Tibial nerve (tissue), 4 donors: ENCODE measurements around the gene CERS6. TPM values are rescaled to one million over a fixed set of nuclear protein-coding genes. Genes with fewer than 3 reads are reported as not detected.

Experiments used
- DNase-seq, 2 donors: peaks; one replicate each; pipeline ENCODE4 v3.0.0-alpha.2; 2019; ENCODE audit warnings: low spot score in 2 of 2
- H3K27ac ChIP-seq, 4 donors: fragments of 200-600 bp; sonication (generic) in 3 of 4; one replicate each; pipeline ENCODE4 v1.5.1; 2017 to 2019; ENCODE audit warnings: mild to moderate bottlenecking in 1 of 4
- H3K27me3 ChIP-seq, 2 donors: fragments of 200-600 bp; sonication (generic) in 1 of 2; one replicate each; pipeline versions ENCODE4 v1.5.1 to v1.6.0; 2017 to 2019
- H3K36me3 ChIP-seq, 3 donors: fragments of 200-600 bp; sonication (generic); one replicate each; pipeline ENCODE4 v1.5.1; 2018 to 2019
- H3K4me1 ChIP-seq, 4 donors: fragments of 200-600 bp; sonication (generic) in 3 of 4; one replicate each; pipeline ENCODE4 v1.5.1; 2017 to 2019
- H3K4me3 ChIP-seq, 4 donors: fragments of 200-600 bp; sonication (generic) in 3 of 4; one replicate each; pipeline ENCODE4 v1.5.1; 2017 to 2019; ENCODE audit warnings: mild to moderate bottlenecking in 1 of 4, moderate library complexity in 1 of 4
- H3K9me3 ChIP-seq, 4 donors: fragments of 200-600 bp; sonication (generic) in 3 of 4; one replicate each; pipeline ENCODE4 v1.5.1; 2017 to 2019
- EP300 ChIP-seq, 2 donors: sonication (generic); formaldehyde crosslinking; IDR thresholded peaks; one replicate each; pipeline ENCODE4 v1.6.1; 2017; ENCODE audit warnings: antibody characterized with exemption in 2 of 2, mild to moderate bottlenecking in 1 of 2
- POLR2A ChIP-seq, 2 donors: fragments of 450-650 bp; IDR thresholded peaks; one replicate each; pipeline ENCODE4 v1.6.1; 2017; ENCODE audit warnings: antibody characterized with exemption in 2 of 2, mild to moderate bottlenecking in 2 of 2, moderate library complexity in 2 of 2
- WGBS, 2 donors: methylation state at CpG; one replicate each; pipeline ENCODE4 v1.1.5; 2018; 5-methylcytosine and 5-hydroxymethylcytosine counted together
- total RNA-seq, 4 donors: library from RNA; depleted of rRNA; stranded (reverse); fragments of >200 nt; gene quantifications; one replicate each; pipeline ENCODE4 v1.1.0, GENCODE V29; 2016
- TF ChIP-seq, protein P1 (sequence below), 5 experiments: fragments of 200-600 bp in 3 of 5; fragments of 450-650 bp in 2 of 5; sonication (generic) in 3 of 5; IDR thresholded peaks; one replicate each; pipeline ENCODE4 v1.5.1; 2016 to 2019; ENCODE audit warnings: antibody characterized with exemption in 5 of 5, mild to moderate bottlenecking in 3 of 5, moderate library complexity in 2 of 5

CERS6 gene
- total RNA-seq, 4 donors from 2014 or later: 37.7 to 38.7 (median 37.8) TPM

DNA sequence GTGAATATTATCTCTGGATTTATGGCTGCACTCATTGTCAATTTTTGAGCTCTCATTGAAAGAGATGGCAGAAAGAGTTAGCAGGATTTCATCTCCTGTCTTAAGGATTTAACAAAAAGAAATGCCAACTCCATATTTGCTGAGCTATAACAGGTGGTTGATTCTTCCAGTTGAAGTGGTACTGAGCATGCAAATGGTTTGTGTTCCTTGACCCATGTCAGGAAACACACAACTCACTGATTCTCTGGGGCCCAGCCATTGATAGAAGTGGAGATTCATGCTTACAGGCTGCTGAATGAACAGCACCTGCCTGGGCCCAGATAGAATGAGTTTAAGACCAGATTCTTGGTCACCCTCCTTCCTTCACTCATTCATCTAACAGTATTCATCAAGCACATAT lies 128.8 kb downstream of the CERS6 start:
- DNase-seq: no peak

DNA sequence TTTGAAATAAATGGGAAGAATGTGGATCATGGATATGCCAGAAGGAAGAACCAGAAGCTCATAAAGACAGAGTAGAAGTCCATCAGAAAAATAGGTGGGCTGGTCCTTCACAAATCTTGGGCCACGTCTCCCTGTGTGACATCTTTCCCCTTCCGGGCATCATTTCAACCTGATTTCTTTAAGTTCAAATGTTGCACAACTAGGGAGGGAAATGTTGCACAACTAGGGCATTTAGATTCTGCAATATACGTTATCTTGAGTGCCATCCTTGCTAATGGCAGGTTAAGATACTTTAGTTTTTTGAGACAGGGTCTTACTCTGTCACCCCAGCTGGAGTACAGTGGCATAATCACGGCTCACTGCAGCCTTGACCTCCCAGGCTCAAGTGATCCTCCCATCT lies 129.6 kb downstream of the CERS6 start:
- no peak for TF ChIP-seq POLR2A (IDR thresholded peaks at IDR 0.05)
- TF ChIP-seq, protein P1, sequence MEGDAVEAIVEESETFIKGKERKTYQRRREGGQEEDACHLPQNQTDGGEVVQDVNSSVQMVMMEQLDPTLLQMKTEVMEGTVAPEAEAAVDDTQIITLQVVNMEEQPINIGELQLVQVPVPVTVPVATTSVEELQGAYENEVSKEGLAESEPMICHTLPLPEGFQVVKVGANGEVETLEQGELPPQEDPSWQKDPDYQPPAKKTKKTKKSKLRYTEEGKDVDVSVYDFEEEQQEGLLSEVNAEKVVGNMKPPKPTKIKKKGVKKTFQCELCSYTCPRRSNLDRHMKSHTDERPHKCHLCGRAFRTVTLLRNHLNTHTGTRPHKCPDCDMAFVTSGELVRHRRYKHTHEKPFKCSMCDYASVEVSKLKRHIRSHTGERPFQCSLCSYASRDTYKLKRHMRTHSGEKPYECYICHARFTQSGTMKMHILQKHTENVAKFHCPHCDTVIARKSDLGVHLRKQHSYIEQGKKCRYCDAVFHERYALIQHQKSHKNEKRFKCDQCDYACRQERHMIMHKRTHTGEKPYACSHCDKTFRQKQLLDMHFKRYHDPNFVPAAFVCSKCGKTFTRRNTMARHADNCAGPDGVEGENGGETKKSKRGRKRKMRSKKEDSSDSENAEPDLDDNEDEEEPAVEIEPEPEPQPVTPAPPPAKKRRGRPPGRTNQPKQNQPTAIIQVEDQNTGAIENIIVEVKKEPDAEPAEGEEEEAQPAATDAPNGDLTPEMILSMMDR (IDR thresholded peaks at IDR 0.05): no peak
- TF ChIP-seq EP300 (IDR thresholded peaks at IDR 0.05): no peak
- Histone ChIP-seq H3K36me3 (no peaks in the 10 kb centered on the region), H3K27me3 (no peaks in the 10 kb centered on the region), H3K9me3 (no peaks in the 10 kb centered on the region), H3K4me3 (no peak overlapping the region), H3K4me1 (peaks cover 0 to 18% (median 4%) of the 10 kb centered on the region in 4 donors), H3K27ac (no peak overlapping the region)
- 92 to 94% methylated on average over 4 of the region's 4 CpGs for WGBS, 2 donors
- no peak for DNase-seq

More for the DNA sequence above, 128.8 kb downstream of the CERS6 start:
- Histone ChIP-seq H3K9me3 (no peaks in the 10 kb centered on the region), H3K4me3 (no peak overlapping the region), H3K27ac (peak overlapping the region in 1 of 4 donors; percentile 74), H3K27me3 (no peaks in the 10 kb centered on the region), H3K4me1 (peaks cover 0 to 18% (median 4%) of the 10 kb centered on the region in 4 donors), H3K36me3 (no peaks in the 10 kb centered on the region)
- TF ChIP-seq EP300 (IDR thresholded peaks at IDR 0.05): no peak
- TF ChIP-seq, protein P1 (IDR thresholded peaks at IDR 0.05): no peak
- TF ChIP-seq POLR2A (IDR thresholded peaks at IDR 0.05): no peak

DNA sequence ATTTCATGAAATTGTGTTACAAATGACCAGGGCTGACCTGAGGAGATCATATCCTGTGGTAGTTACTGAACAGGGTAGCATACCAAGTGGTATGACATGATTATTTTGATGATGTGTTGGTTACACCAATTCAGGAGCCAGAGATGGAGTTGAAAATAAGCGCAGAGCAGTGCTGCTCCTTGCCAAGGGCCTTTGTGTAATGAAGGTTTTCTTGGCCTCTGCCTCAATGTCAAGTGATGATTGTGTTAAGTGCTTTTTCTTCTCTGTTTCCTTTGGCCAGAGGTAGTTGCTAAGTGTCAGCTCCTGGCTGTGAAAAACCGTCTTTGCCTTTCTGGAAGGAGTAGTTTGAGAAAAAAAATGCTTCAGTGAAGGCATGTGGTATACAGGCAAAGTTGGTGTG lies 131.2 kb downstream of the CERS6 start:
- no peak overlapping the region for H3K4me3 ChIP-seq

DNA sequence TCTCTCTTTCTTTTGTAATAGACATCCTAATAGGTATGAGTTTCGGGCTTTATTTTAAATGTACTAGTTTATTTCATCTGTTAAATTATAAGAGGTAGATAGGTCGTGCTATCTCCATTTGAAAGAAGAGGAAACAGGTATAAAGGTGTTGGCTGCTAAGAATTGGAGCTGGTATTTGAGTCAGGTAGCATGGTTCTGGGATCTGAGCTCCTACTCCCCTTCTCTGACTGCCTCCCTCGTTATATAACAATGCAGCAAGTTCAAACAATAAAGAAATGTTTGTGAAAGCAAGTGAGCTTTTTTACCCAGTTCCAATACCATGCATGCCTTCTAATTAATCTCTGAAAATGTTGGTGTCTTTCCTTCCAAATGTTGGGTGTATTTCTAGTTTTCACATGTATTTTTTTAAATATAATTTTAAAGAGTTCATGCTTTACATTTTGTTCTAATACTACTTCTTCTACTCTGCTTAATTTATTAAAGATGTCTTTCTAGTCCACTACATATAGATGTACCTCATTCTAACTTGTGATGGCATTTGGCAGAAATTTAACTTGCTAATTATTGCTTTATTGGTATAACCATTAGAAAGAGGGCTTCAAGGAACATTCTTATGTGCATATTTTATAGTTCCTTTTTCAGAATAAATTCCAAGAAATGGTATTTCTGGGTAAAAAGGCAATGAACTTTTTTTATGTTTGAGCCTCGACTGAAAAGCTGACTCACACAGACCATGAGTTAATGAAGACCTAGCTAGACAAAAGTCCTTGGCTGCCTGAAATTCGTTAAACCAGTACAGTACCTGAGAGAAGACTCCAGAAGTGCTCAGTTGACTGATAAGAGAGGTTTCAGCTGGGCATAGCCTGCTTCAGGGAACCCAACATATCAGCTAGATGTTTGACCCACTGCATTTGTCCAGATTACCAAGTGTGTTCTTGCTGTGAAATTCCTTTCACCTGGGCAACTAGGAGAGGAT lies 133.5 kb downstream of the CERS6 start:
- WGBS, 2 donors: 68 to 75% methylated on average over 5 of the region's 5 CpGs
- Histone ChIP-seq H3K27me3 (no peaks in the 10 kb centered on the region), H3K4me1 (peaks cover 0 to 6% (median 0%) of the 10 kb centered on the region in 4 donors), H3K9me3 (no peaks in the 10 kb centered on the region), H3K36me3 (no peaks in the 10 kb centered on the region), H3K27ac (no peak overlapping the region), H3K4me3 (no peak overlapping the region)
- TF ChIP-seq POLR2A (IDR thresholded peaks at IDR 0.05) (no peak), EP300 (IDR thresholded peaks at IDR 0.05) (no peak)
- no peak for DNase-seq

More for the DNA sequence above, 131.2 kb downstream of the CERS6 start:
- no peak for DNase-seq
- no peaks in the 10 kb centered on the region for H3K36me3 ChIP-seq
- H3K27ac ChIP-seq: no peak overlapping the region
- peaks cover 0 to 20% (median 4%) of the 10 kb centered on the region in 4 donors for H3K4me1 ChIP-seq
- H3K27me3 ChIP-seq: no peaks in the 10 kb centered on the region
- 68 to 73% methylated on average over 2 of the region's 2 CpGs for WGBS, 2 donors
- TF ChIP-seq POLR2A (IDR thresholded peaks at IDR 0.05) (no peak), EP300 (IDR thresholded peaks at IDR 0.05) (no peak)
- TF ChIP-seq, protein P1 (IDR thresholded peaks at IDR 0.05): no peak
- H3K9me3 ChIP-seq: no peaks in the 10 kb centered on the region

DNA sequence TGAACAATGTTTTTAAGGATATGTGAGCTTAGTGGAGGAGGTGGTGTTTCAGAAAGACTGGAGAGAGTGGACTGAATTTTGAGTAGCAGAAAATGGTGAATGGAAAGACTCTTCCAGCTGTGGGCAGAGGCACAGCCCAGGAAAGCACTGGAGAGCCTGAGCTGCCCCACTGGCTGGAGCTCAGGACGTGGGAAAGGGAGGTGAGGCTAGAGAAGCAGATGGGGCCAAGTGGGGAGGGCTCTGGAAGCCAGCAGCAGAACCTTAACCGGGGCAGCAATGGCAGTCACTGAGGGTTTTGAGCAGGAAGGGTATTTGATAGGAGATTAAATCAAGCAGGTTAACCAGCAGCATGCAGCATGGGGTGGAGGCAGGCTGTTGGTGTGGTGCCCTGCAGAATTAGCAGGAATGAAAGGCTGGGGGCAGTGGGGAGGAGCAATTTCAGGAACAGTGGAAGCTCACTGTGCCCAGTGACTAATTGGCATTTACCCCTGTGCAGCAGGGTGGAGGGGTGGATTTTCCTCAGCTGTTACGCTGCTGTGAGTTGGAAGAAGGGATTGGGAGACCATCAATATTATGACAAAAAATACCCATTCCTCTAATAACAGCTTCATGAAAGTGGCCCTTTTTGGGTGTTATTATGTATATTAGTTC lies 136.2 kb downstream of the CERS6 start:
- TF ChIP-seq EP300 (IDR thresholded peaks at IDR 0.05) (no peak), POLR2A (IDR thresholded peaks at IDR 0.05) (no peak)
- TF ChIP-seq, protein P1 (IDR thresholded peaks at IDR 0.05): no peak
- WGBS, 2 donors: 88 to 92% methylated on average over 3 of the region's 3 CpGs
- no peak for DNase-seq
- Histone ChIP-seq H3K9me3 (no peaks in the 10 kb centered on the region), H3K4me3 (no peak overlapping the region), H3K27me3 (no peaks in the 10 kb centered on the region), H3K4me1 (peaks cover 0 to 9% (median 0%) of the 10 kb centered on the region in 4 donors), H3K27ac (no peak overlapping the region), H3K36me3 (no peaks in the 10 kb centered on the region)
